Smooth muscle cell (in vitro differentiated cells): ENCODE results near the gene SPRN. TPM values are rescaled to one million over a fixed set of nuclear protein-coding genes. Genes with fewer than 3 reads are reported as not detected.

ENCODE experiments used
- DNase-seq: peaks from one replicate; lab custom pipeline; 2025; ENCODE audit not compliant: unreplicated experiment; lab: John Stamatoyannopoulos, UW
- H2AFZ ChIP-seq: fragments of 200-600 bp; sonication (generic); 2 replicates; pipeline ENCODE4 v1.6.0; 2016; ENCODE audit warnings: antibody characterized with exemption, low read depth, mild to moderate bottlenecking
- H3F3A ChIP-seq: fragments of 200-600 bp; sonication (generic); 2 replicates; pipeline ENCODE4 v1.6.0; 2017; ENCODE audit warnings: antibody characterized with exemption, low read depth
- H3K27ac ChIP-seq: fragments of 200-600 bp; sonication (generic); 2 replicates; pipeline ENCODE4 v1.5.1; 2016; ENCODE audit warnings: low read depth, mild to moderate bottlenecking
- H3K27me3 ChIP-seq: fragments of 200-600 bp; sonication (generic); 2 replicates; pipeline ENCODE4 v1.6.1; 2016; ENCODE audit warnings: low read depth, mild to moderate bottlenecking
- H3K36me3 ChIP-seq: fragments of 200-600 bp; sonication (generic); 2 replicates; pipeline ENCODE4 v1.5.1; 2016; ENCODE audit warnings: low read depth
- H3K4me1 ChIP-seq: fragments of 200-600 bp; sonication (generic); 2 replicates; pipeline ENCODE4 v1.5.1; 2016; ENCODE audit warnings: low read depth
- H3K4me2 ChIP-seq: fragments of 200-600 bp; sonication (generic); 2 replicates; pipeline ENCODE4 v1.6.0; 2016; ENCODE audit warnings: mild to moderate bottlenecking
- H3K4me3 ChIP-seq: fragments of 200-600 bp; sonication (generic); 2 replicates; pipeline ENCODE4 v1.5.1; 2016; ENCODE audit warnings: mild to moderate bottlenecking
- H3K79me2 ChIP-seq: fragments of 200-600 bp; sonication (generic); 2 replicates; pipeline ENCODE4 v1.6.0; 2016; ENCODE audit warnings: low read depth, mild to moderate bottlenecking
- H3K9ac ChIP-seq: fragments of 200-600 bp; sonication (generic); 2 replicates; pipeline ENCODE4 v1.6.0; 2016; ENCODE audit warnings: low read depth
- H3K9me3 ChIP-seq: fragments of 200-600 bp; sonication (generic); replicated peaks from 2 replicates; pipeline ENCODE4 v1.5.1; 2016; ENCODE audit warnings: low read depth
- H4K20me1 ChIP-seq: fragments of 200-600 bp; sonication (generic); 2 replicates; pipeline ENCODE4 v1.6.0; 2016; ENCODE audit warnings: low read depth
- CTCF ChIP-seq: fragments of 200-600 bp; sonication (generic); IDR thresholded peaks from 2 replicates; pipeline ENCODE4 v1.5.1; 2017; ENCODE audit warnings: borderline replicate concordance, mild to moderate bottlenecking, antibody characterized with exemption; ENCODE audit not compliant: insufficient read depth, poor library complexity, severe bottlenecking
- WGBS: methylation state at CpG from one replicate; pipeline ENCODE4 v1.1.7; 2016; ENCODE audit warnings: low lambda C conversion rate; 5-methylcytosine and 5-hydroxymethylcytosine counted together
- microRNA-seq: library from miRNA; unstranded; fragments of <30 nt; microRNA quantifications from one replicate; pipeline ENCODE4, GENCODE V29; 2016; ENCODE audit warnings: borderline number of aligned reads
- polyA plus RNA-seq: library from polyadenylated mRNA; unstranded; fragments of >200 nt; fragmentation: Nextera tagmentation; extraction: Ambion mirVana; gene quantifications from 2 replicates; pipeline ENCODE4 v1.2.1, GENCODE V29; 2016
- small RNA-seq: library from RNA; depleted of rRNA; stranded (forward); fragments of <200 nt; gene quantifications from one replicate; pipeline ENCODE3, GENCODE V24; 2014
- total RNA-seq: library from RNA; depleted of rRNA; stranded (reverse); fragments of >200 nt; gene quantifications from 2 replicates; pipeline ENCODE4 v1.2.3, GENCODE V29; 2014

SPRN gene
- total and polyA plus RNA-seq, 2 experiments from 2014 or later: 0.13 to 1.00 TPM

- no peak within 1 kb of the TSS for H3K27ac ChIP-seq
- WGBS: 16% methylated on average over 22 of the region's 89 CpGs
- peak; percentile 82 for DNase-seq
Observed at GRCh38 chr10:133373174-133374090, 51.0 kb downstream of the SPRN start, which contains the start of gene ECHS1. ECHS1 (minus strand) TSS chr10:133373354; CDS start chr10:133373333, 21 bp downstream.

GRCh38 chr10:133372507-133372906, 51.9 kb downstream of the SPRN start:
- no peak overlapping the region for H3K9ac ChIP-seq
- peak overlapping the region; percentile 91 for H3K4me2 ChIP-seq
- H3K4me3 ChIP-seq: peak overlapping the region; percentile 79
- H3K36me3 ChIP-seq: no peaks in the 10 kb centered on the region
- H3K27me3 ChIP-seq: no peaks in the 10 kb centered on the region
- peaks cover 7% of the 10 kb centered on the region for H3F3A ChIP-seq
- H3K4me1 ChIP-seq: peaks cover 5% of the 10 kb centered on the region
- no peaks in the 10 kb centered on the region for H3K9me3 ChIP-seq
- DNase-seq: no peak
- no peak overlapping the region for H3K27ac ChIP-seq
- H2AFZ ChIP-seq: no peak overlapping the region
- no peak for TF ChIP-seq CTCF
- H3K79me2 ChIP-seq: no peaks in the 10 kb centered on the region
- 74% methylated on average over 14 of the region's 20 CpGs for WGBS
- H4K20me1 ChIP-seq: no peaks in the 10 kb centered on the region

More at GRCh38 chr10:133373174-133374090, 51.0 kb downstream of the SPRN start, which contains the start of gene ECHS1:
- Histone ChIP-seq H3K9me3 (no peaks in the 10 kb centered on the region), H2AFZ (no peak within 1 kb of the TSS), H3K4me2 (peak within 1 kb of the TSS; percentile 91), H3K4me3 (peak within 1 kb of the TSS; percentile 79), H3K9ac (peak within 1 kb of the TSS; percentile 86), H3F3A (peaks cover 7% of the 10 kb centered on the region), H3K27me3 (no peaks in the 10 kb centered on the region), H3K4me1 (peaks cover 5% of the 10 kb centered on the region), H4K20me1 (no peaks in the 10 kb centered on the region), H3K36me3 (no peaks in the 10 kb centered on the region), H3K79me2 (no peaks in the 10 kb centered on the region)
- no peak for TF ChIP-seq CTCF

Small RNA genes lying within 50 kb of the gene (microRNA-seq; reads per million reads assigned to microRNA genes)
- gene MIR3944: not detected

Small RNA genes lying within 50 kb of the gene (small RNA-seq; reads per million reads assigned to genes)
- gene AL360181.4 (0.13 reads per million), gene MIR3944 (not detected)

Other genes with a start within 250 kb of the SPRN start
- gene UTF1, start 194.4 kb downstream of the SPRN start, total RNA-seq: not detected in 2 replicates
- gene UTF1, start 194.4 kb downstream of the SPRN start, polyA plus RNA-seq: not detected in 2 replicates
- gene VENTX, start 186.8 kb downstream of the SPRN start, total RNA-seq: not detected in 2 replicates
- gene VENTX, start 186.8 kb downstream of the SPRN start, polyA plus RNA-seq: 0.33 TPM in 1 of 2 replicates, not detected in the other
- 0.36 and 0.85 TPM in 2 replicates for gene ADAM8, start 147.8 kb downstream of the SPRN start, total RNA-seq
- gene ADAM8, start 147.8 kb downstream of the SPRN start, polyA plus RNA-seq: 0.70 and 0.96 TPM in 2 replicates
- gene TUBGCP2, start 115.8 kb downstream of the SPRN start, total RNA-seq: 39.5 and 48.5 TPM in 2 replicates
- 40.5 and 47.0 TPM in 2 replicates for gene TUBGCP2, start 115.8 kb downstream of the SPRN start, polyA plus RNA-seq
- 15.3 and 20.0 TPM in 2 replicates for gene ZNF511, start 115.7 kb downstream of the SPRN start, total RNA-seq
- gene ZNF511, start 115.7 kb downstream of the SPRN start, polyA plus RNA-seq: 52.3 and 70.2 TPM in 2 replicates
- 2.4 and 7.8 TPM in 2 replicates for gene CALY, start 87.7 kb downstream of the SPRN start, total RNA-seq
- 9.4 and 10.1 TPM in 2 replicates for gene CALY, start 87.7 kb downstream of the SPRN start, polyA plus RNA-seq
- not detected in 2 replicates for gene PRAP1, start 77.3 kb downstream of the SPRN start, total RNA-seq
- 0.27 and 1.4 TPM in 2 replicates for gene PRAP1, start 77.3 kb downstream of the SPRN start, polyA plus RNA-seq
- 16.6 and 19.5 TPM in 2 replicates for gene FUOM, start 66.6 kb downstream of the SPRN start, total RNA-seq
- 43.9 and 46.7 TPM in 2 replicates for gene FUOM, start 66.6 kb downstream of the SPRN start, polyA plus RNA-seq
- gene ECHS1, start 51.3 kb downstream of the SPRN start, total RNA-seq: 63.2 and 63.8 TPM in 2 replicates
- 112 and 113 TPM in 2 replicates for gene ECHS1, start 51.3 kb downstream of the SPRN start, polyA plus RNA-seq
- 1.9 and 3.3 TPM in 2 replicates for gene PAOX, start 45.4 kb downstream of the SPRN start, total RNA-seq
- 7.0 and 7.1 TPM in 2 replicates for gene PAOX, start 45.4 kb downstream of the SPRN start, polyA plus RNA-seq
- 20.6 and 31.6 TPM in 2 replicates for gene MTG1, start 30.5 kb downstream of the SPRN start, total RNA-seq
- 53.5 and 70.0 TPM in 2 replicates for gene MTG1, start 30.5 kb downstream of the SPRN start, polyA plus RNA-seq
- gene SCART1, start 29.3 kb upstream of the SPRN start, total RNA-seq: 1.1 and 2.2 TPM in 2 replicates
- 0.45 and 1.7 TPM in 2 replicates for gene SCART1, start 29.3 kb upstream of the SPRN start, polyA plus RNA-seq
- gene CYP2E1, start 102.7 kb upstream of the SPRN start, total RNA-seq: 3.1 and 10.8 TPM in 2 replicates
- gene CYP2E1, start 102.7 kb upstream of the SPRN start, polyA plus RNA-seq: 1.1 and 1.3 TPM in 2 replicates
- gene SYCE1, start 141.0 kb upstream of the SPRN start, total RNA-seq: not detected in 2 replicates
- 0.13 and 0.28 TPM in 2 replicates for gene SYCE1, start 141.0 kb upstream of the SPRN start, polyA plus RNA-seq
- gene FRG2B, start 202.2 kb upstream of the SPRN start, total RNA-seq: not detected in 2 replicates
- not detected in 2 replicates for gene FRG2B, start 202.2 kb upstream of the SPRN start, polyA plus RNA-seq